Measurements from ENCODE around the gene C3. TPM values are rescaled to one million over a fixed set of nuclear protein-coding genes. Genes with fewer than 3 reads are reported as not detected.

C3 gene
- total RNA-seq, 1 experiment from 2014 or later = 7.0 TPM

DNA sequence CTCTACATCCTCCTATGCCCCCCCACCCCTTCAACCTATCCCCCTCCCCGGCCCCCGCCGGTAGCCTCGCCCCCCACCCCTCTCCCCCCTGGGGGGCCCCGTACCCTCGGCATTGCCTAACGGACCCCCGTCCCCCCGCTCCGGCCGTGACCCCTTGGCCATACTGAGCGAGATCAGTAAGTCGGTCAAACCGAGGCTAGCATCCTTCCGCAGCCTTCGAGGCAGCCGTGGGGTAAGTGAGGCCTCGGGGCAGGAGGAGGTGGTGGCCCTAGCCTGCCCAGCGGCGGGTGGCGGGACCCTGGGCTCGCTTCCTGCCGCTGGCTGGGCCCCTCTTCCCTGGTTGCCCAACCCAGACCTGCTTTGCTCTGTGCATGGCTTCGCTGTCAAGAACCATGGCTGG is 25.5 kb upstream of the C3 start:
- no peak overlapping the region for H2AFZ ChIP-seq (ENCODE audit: low read depth, low read length, poor library complexity, severe bottlenecking)
- CTCF ChIA-PET = no interaction called here
- H3K4me3 ChIP-seq (replicated peaks in 1 of 2; ENCODE audit: low read depth in 1 of 2, low read length in 2 of 2) = no peak overlapping the region
- POLR2A ChIA-PET = no interaction called here
- RAD21 ChIA-PET (ENCODE audit: low non-redundant PET in 1 of 2, low total read pairs in 2 of 2, uncharacterized antibody in 2 of 2, unreplicated experiment in 2 of 2) = no interaction called here
- no peaks in the 10 kb centered on the region for H3K27me3 ChIP-seq (ENCODE audit: insufficient read depth, low read length)
- DNase-seq (ENCODE audit: low read depth, low spot score) (no peak), ATAC-seq (no peak)
- TF ChIP-seq CTCF (IDR thresholded peaks at IDR 0.05 in 2 of 3, conservative IDR thresholded peaks at IDR 0.05 in 1 of 3; ENCODE audit: borderline replicate concordance in 1 of 3, insufficient read depth in 1 of 3, low read depth in 2 of 3, low read length in 2 of 3) (no peak), POLR2AphosphoS5 (IDR thresholded peaks at IDR 0.05; ENCODE audit: low read depth, low read length) (no peak), EZH2phosphoT487 (IDR thresholded peaks at IDR 0.05; ENCODE audit: borderline replicate concordance) (no peak), CBX3 (IDR thresholded peaks at IDR 0.05; ENCODE audit: low read depth) (no peak), SRF (IDR thresholded peaks at IDR 0.05; ENCODE audit: low read depth) (no peak), ZNF274 (IDR thresholded peaks at IDR 0.05; ENCODE audit: low read depth, low read length) (no peak), YY1 (IDR thresholded peaks at IDR 0.05; ENCODE audit: extremely low read depth, insufficient replicate concordance, low read depth, low read length) (no peak), POLR2A (IDR thresholded peaks at IDR 0.05; ENCODE audit: borderline replicate concordance, extremely low read depth, insufficient read depth, insufficient read length) (no peak), RAD21 (IDR thresholded peaks at IDR 0.05; ENCODE audit: low read depth) (no peak), ZBTB33 (IDR thresholded peaks at IDR 0.05; ENCODE audit: extremely low read depth, insufficient replicate concordance, low read length) (no peak), SP1 (IDR thresholded peaks at IDR 0.05; ENCODE audit: low read depth) (no peak)
- no TSS peak for BruUV-seq (replicated peaks)
- no peaks in the 10 kb centered on the region for H3K9me3 ChIP-seq (ENCODE audit: control insufficient read depth in 1 of 2, insufficient read depth in 1 of 2, low read depth in 1 of 2, low read length in 2 of 2)
- peaks cover 63% of the 10 kb centered on the region for H3K79me2 ChIP-seq (ENCODE audit: insufficient read depth, low read length)
- intact Hi-C loops (cut with micrococcal nuclease) = no loop called here
- H3K36me3 ChIP-seq (ENCODE audit: control insufficient read depth in 1 of 2, insufficient read depth in 2 of 2, low read length in 2 of 2) = peaks cover 43 to 52% of the 10 kb centered on the region in 2 experiments
- no peaks in the 10 kb centered on the region for H4K20me1 ChIP-seq (ENCODE audit: insufficient read depth)
- H3K9me2 ChIP-seq (ENCODE audit: insufficient read depth) = no peaks in the 10 kb centered on the region
- H3K4me1 ChIP-seq (ENCODE audit: control insufficient read depth in 1 of 2, insufficient read depth in 2 of 2, low read length in 2 of 2) = peaks cover 41 to 48% of the 10 kb centered on the region in 2 experiments
- H3K27ac ChIP-seq (ENCODE audit: low read depth, low read length) = peak overlapping the region; percentile 39; the same call in 1 of the 2 replicates
- H3K9ac ChIP-seq (ENCODE audit: low read length) = no peak overlapping the region
- no peak overlapping the region for H3K4me2 ChIP-seq (ENCODE audit: low read length)
